ENCODE data around the gene APBA2.

Gene APBA2

GRCh38 chr15:28917791-28918140 lies 32.0 kb downstream of the APBA2 start:
- no peak for DNase-seq

GRCh38 chr15:28918141-28918983 lies 32.6 kb downstream of the APBA2 start:
- no peak for DNase-seq

GRCh38 chr15:28919201-28919635 lies 33.4 kb downstream of the APBA2 start:
- DNase-seq: peak; percentile 6

GRCh38 chr15:28919679-28920655 lies 34.2 kb downstream of the APBA2 start:
- no peak for DNase-seq

GRCh38 chr15:28920781-28921331 lies 35.1 kb downstream of the APBA2 start:
- no peak for DNase-seq

- DNase-seq: no peak
Measured at GRCh38 chr15:28921336-28921735, 35.6 kb downstream of the APBA2 start.

- DNase-seq: no peak
Measured at GRCh38 chr15:28921919-28922706, 36.3 kb downstream of the APBA2 start.

- no peak for DNase-seq
Measured at GRCh38 chr15:28922707-28923012, 36.9 kb downstream of the APBA2 start.

GRCh38 chr15:28923726-28924280 lies 38.0 kb downstream of the APBA2 start:
- DNase-seq: no peak

GRCh38 chr15:28927043-28927442 lies 41.3 kb downstream of the APBA2 start:
- DNase-seq: no peak

GRCh38 chr15:28929200-28929599 lies 43.4 kb downstream of the APBA2 start:
- DNase-seq: no peak

GRCh38 chr15:28930011-28930410 lies 44.2 kb downstream of the APBA2 start:
- DNase-seq: no peak

- no peak for DNase-seq
Measured at GRCh38 chr15:28930476-28931291, 44.9 kb downstream of the APBA2 start.

GRCh38 chr15:28931828-28932227 lies 46.1 kb downstream of the APBA2 start:
- DNase-seq: no peak

GRCh38 chr15:28932361-28932760 lies 46.6 kb downstream of the APBA2 start:
- DNase-seq: no peak

GRCh38 chr15:28933710-28934445 lies 48.1 kb downstream of the APBA2 start:
- DNase-seq: no peak

GRCh38 chr15:28934645-28935044 lies 48.9 kb downstream of the APBA2 start:
- no peak for DNase-seq

GRCh38 chr15:28935316-28935715 lies 49.5 kb downstream of the APBA2 start:
- DNase-seq: no peak

GRCh38 chr15:28936081-28936480 lies 50.3 kb downstream of the APBA2 start:
- no peak for DNase-seq

GRCh38 chr15:28936481-28936881 lies 50.7 kb downstream of the APBA2 start:
- no peak for DNase-seq

- DNase-seq: no peak
Measured at GRCh38 chr15:28937271-28937670, 51.5 kb downstream of the APBA2 start.

All from NCI-H2029 treated with DMSO at 0.1 percent for 48 hours (cell line).